ENCODE measurements around the gene DDX53.

The DDX53 gene

GRCh38 chrX:22999696-23000223 is at the start of gene DDX53:
Gene DDX53 (plus strand): TSS chrX:22999960. CDS start chrX:23000058, 98 bp downstream.
- no peak for DNase-seq

- no peak for DNase-seq
Observed at GRCh38 chrX:22950269-22951266, 49.2 kb upstream of the DDX53 start.

GRCh38 chrX:22952010-22952409 is 47.8 kb upstream of the DDX53 start:
- no peak for DNase-seq

GRCh38 chrX:22958250-22958649 is 41.5 kb upstream of the DDX53 start:
- no peak for DNase-seq

- no peak for DNase-seq
Observed at GRCh38 chrX:22959204-22959920, 40.4 kb upstream of the DDX53 start.

GRCh38 chrX:22963196-22963595 is 36.6 kb upstream of the DDX53 start:
- DNase-seq = no peak

- no peak for DNase-seq
Observed at GRCh38 chrX:22968494-22968893, 31.3 kb upstream of the DDX53 start.

GRCh38 chrX:22969411-22969810 is 30.3 kb upstream of the DDX53 start:
- no peak for DNase-seq

GRCh38 chrX:22970861-22971260 is 28.9 kb upstream of the DDX53 start:
- DNase-seq = no peak

- no peak for DNase-seq
Observed at GRCh38 chrX:22974616-22975015, 25.1 kb upstream of the DDX53 start.

GRCh38 chrX:22975786-22976185 is 24.0 kb upstream of the DDX53 start:
- DNase-seq = no peak

GRCh38 chrX:22985958-22986357 is 13.8 kb upstream of the DDX53 start:
- no peak for DNase-seq

- DNase-seq = no peak
Observed at GRCh38 chrX:22987452-22987851, 12.3 kb upstream of the DDX53 start.

GRCh38 chrX:23003116-23003515 is 3.4 kb downstream of the DDX53 start:
- no peak for DNase-seq

GRCh38 chrX:23008431-23009099 is 8.8 kb downstream of the DDX53 start:
- peak; percentile 4 for DNase-seq

GRCh38 chrX:23012162-23012561 is 12.4 kb downstream of the DDX53 start:
- DNase-seq = peak; percentile 6

GRCh38 chrX:23012636-23013035 is 12.9 kb downstream of the DDX53 start:
- DNase-seq = no peak

GRCh38 chrX:23013366-23013765 is 13.6 kb downstream of the DDX53 start:
- DNase-seq = no peak

- no peak for DNase-seq
Observed at GRCh38 chrX:23031600-23031999, 31.8 kb downstream of the DDX53 start.

GRCh38 chrX:23035493-23035892 is 35.7 kb downstream of the DDX53 start:
- no peak for DNase-seq

- DNase-seq = no peak
Observed at GRCh38 chrX:23046443-23046842, 46.7 kb downstream of the DDX53 start.

GRCh38 chrX:23048806-23049573 is 49.2 kb downstream of the DDX53 start:
- DNase-seq = no peak
